Ecto neural progenitor cell (in vitro differentiated cells): ENCODE results near the gene RPA1.
"Not testable (repeated sequence)": the region's sequence is repeated elsewhere in the genome, so short reads cannot be mapped to it uniquely, and the experiment has no call there.

ENCODE experiments used
- DNase-seq: peaks from one replicate; pipeline ENCODE4 v3.0.0-alpha.2; 2018; ENCODE audit warnings: low spot score

RPA1 gene

DNA sequence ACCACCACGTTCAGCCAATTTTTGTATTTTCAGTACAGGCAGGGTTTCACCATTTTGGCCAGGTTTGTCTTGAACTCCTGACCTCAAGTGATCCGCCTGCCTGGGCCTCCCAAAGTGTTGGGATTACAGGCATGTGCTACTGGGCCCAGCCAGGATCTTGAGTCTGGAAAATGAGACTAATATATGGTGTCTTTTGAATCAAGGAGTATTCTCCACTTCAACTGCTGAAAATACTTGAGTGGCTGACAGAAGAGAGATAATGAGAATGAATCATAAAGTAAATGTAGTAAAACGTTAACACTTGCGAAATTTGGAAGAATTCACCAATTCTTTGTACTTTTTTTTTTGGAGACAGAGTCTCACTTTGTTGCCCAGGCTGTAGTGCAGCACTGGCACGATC is 16.7 kb upstream of the RPA1 start:
- DNase-seq = no peak

DNA sequence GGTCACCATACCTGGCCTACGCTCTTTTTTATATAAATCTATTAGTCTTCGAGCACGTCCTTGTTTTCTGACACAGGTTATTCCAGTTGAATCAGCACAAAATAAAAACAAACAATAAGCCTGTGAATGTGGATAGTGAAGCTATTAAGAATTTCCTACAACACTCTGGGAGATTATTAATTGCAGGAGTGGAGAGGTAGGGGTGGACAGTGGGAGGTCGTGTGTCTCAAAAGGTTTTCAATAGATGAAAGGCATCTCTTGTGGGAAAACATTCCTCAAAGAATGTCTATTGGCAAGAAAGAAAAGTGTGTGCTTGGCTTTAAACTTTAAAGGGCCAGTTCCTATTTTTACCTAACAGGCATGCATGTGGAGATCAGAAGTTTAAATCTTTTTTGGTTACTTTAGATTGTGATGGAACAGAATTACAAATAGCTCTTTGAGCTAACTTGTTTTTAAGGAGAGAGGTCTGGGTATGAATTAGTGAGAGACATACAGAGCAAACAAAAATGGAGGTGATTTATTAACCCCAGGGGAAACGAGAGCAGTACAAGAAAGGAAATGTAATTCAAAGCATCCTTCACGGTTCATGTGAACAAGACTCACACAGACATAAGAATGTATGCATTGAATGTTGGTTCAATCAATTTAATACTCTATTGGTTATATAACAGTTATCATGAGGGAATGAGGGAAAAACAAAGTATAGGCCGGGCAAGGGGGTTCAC is 9.1 kb upstream of the RPA1 start:
- no peak for DNase-seq

DNA sequence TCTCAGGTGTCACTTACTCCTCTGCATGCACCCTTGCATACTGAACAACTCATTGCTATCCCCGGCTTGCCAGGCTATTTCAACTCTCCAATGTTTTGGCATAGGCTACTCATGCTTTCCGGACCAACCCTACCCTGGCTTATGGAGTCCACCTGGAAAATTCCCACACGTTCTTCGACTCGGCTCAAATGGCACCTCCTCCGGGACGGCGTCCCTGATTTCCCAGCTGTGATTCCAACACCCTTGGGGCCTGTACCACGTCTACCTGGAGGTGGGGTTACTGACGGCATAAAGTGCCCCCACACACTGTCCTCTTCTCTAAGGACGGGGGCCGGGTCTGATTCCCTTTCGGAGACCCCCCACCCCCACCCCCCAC is 601 bp upstream of the RPA1 start:
- DNase-seq = no peak

DNA sequence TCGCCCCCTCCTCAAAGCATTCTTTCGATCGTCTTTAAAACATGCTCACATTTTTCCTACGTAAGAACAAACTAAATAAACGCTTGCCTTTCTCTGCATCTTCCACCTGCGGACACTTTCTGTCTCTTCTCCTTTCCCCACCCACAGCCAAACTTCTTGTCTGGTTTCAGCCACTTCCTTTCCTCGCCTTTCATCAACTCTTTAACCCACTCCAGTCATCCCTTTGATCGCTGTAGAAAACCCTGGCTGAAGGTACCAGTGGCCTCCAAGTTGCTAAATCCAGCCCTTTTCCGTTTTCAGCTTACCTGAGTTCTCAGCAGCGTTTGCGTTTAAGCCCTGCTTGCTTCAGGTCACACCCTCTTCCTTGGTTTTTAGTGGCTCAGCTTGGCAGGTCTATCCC is 483 bp downstream of the RPA1 start:
- peak; percentile 57 for DNase-seq

DNA sequence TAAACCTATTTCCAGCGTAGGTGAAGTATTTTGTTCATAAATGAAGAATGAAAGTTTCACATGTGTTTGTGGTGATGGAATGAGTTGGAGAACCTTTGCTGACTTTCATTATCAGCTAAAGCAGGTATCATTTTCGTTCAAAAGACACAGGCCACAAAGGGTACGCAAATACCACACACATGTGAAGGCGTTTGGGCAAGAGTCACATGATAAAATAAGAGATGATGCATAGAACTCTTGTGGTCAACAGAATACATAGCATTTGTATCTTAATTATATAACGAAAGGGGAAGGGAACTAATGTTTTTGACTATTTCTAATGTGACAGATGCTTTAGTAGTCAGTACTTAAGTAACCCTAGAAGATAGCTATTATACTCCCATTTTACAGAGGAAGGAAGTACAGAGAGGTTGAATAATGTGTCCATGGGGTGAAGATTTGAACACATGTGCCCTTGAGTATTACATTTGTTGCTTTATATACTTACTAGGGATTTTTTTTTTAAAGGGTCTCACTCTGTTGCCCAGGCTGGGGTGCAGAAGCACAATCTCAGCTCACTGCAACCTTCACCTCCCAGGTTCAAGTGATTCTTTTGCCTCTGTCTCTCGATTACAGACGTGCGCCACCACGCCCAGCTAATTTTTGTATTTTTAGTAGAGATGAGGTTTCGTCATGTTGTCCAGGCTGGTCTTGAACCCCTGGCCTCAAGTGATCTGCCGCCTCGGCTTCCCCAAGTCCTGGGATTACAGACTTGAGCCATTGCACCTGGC is 4.8 kb downstream of the RPA1 start:
- no peak for DNase-seq

DNA sequence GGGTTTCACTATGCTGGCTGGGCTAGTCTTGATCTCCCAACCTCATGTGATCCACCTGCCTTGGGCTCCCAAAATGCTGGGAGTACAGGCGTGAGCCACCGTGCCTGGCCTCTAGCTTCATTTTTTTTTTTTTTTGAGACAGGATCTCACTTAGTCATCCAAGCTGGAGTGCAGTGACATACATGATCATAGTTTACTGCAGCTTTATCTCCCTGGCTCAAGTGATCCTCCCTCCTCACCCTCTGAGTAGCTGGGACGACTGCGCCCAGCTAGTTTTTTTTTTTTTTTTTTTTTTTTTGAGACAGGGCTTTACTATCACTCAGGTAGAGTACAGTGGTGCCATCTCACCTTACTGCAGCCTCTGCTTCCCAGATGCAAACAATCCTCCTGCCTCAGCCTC is 9.7 kb downstream of the RPA1 start:
- DNase-seq = no peak

DNA sequence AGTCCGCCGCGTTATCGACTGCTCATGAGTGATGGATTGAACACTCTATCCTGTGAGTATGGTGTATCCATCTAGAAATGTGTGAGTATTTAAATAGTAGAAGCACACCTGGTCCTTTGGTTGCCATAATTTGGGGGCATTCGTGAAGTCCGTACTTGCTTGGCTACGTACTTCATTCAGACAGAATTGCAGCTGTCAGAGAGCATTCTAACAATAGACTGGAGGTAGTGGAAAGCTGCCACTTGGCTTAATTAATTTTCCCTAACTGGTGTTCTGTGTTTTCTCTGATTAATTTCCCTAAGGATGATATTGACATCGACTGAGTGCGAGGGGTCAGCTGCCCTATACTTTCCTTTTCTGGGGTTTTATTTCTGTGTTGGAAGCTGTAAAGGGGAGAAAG is 14.1 kb downstream of the RPA1 start:
- no peak for DNase-seq

DNA sequence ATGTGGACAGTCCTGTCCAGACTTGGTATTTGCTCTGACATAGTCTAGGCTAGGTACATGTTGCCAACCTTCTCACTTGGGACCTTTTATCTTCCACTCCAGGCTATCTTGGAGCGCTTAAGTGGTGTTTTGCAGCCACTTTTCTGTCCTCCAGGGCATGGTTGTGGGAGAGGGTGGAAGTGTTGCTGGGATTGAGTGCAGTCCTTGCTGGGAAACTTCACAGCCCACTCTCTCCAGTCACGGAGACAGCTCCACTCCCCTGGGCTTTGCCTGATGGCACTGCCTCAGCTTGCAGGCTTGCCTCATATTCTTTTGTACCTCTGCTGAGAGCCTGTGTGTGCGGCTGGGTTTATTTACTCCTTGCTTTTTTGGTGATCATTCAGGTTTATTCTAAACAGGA is 17.4 kb downstream of the RPA1 start:
- DNase-seq = no peak

DNA sequence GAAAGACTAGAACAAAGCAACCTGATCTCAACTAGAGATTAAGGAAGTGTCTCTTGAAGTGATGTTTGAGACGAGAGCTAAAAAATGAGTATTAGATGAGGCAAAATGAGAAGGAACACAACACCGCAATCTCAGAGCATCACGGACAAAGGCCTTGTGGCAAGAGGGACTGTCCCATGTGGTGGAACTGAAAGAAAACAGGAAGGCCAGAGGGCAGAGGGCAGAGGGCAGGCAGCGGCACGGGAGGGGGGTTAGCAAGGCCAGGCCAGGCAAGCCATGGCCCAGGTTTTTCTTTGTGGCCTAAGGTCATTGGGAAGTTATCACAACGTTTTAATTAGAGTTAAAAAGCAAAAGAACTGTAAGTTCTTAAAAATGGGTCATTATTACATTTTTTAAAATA is 22.5 kb downstream of the RPA1 start:
- no peak for DNase-seq

DNA sequence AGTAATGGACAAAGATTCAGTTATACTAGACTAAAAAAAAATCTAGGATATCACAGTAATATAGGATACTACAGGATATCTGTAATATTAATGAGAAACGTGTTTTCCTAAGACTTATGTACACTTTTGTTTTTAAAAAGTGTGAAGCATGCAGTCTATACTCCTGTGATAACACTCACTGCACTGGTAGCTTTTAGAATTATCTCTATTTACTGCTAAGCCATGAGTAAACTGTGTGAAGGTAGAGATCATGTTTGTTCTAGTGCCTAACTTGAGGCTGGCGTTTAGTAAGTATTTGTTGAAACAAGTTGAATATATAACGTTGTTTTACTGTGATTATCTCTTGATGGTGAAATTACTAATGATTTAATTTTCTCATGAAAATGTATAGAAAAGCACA is 23.9 kb downstream of the RPA1 start:
- DNase-seq = no peak

DNA sequence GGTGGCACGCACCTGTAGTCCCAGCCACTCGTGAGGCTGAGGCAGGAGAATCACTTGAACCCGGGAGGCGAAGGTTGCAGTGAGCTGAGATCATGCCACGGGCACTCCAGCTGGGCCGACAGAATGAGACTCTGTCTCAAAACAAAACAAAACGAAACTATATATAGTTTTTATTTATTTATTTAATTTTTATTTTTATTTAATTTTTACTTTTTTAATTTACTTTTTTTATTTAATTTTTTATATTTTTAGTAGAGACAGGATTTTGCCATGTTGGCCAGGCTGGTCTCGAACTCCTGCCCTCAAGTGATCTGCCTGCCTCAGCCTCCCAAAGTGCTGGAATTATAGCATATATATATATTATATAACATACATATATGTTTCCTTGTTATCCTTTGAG is 26.7 kb downstream of the RPA1 start:
- not testable (repeated sequence) for DNase-seq

DNA sequence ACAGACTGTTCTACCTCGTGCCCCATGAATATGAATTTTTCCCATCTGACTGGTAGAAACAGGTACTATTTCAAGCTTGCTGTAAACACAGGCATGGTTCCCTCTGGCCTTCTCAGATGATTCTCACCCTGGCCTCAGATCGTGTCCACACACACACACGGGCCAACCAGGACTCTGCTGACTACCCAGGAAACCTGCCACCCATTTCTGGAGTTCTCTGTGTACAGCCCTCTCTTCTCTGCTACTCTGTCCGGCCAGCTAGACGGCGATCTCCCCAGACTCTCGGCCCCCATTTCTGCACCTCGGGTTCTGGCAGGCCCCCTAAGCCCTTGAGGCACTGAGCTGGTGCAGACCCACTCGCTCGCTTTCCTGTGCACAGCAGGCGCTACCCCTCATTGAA is 31.2 kb downstream of the RPA1 start:
- no peak for DNase-seq

DNA sequence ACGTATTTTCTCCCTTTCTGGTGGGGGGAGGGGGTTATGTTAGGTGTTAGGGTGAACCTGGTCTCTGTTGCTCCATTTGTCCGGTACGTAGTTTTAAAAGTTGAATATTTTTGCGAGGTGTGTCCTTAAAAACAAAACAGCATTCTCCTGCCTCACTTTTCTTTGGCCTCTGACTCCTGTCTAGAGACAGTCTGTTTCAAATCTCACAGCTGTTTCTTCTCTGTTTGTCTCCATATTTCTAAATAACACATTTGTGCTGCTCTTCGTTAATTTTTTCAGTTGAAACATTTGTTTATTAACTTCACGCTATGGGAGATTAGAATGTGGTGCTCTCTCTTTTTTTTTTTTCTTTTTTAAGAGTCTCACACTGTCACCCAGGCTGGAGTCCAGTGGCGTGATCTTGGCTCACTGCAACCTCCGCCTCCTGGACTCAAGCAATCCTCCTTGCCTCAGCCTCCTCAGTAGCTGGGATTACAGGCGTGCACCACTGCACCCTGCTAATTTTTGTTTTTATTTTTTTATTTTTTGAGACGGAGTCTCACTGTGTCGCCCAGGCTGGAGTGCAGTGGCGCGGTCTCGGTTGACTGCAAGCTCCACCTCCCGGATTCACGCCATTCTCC is 31.7 kb downstream of the RPA1 start:
- no peak for DNase-seq

DNA sequence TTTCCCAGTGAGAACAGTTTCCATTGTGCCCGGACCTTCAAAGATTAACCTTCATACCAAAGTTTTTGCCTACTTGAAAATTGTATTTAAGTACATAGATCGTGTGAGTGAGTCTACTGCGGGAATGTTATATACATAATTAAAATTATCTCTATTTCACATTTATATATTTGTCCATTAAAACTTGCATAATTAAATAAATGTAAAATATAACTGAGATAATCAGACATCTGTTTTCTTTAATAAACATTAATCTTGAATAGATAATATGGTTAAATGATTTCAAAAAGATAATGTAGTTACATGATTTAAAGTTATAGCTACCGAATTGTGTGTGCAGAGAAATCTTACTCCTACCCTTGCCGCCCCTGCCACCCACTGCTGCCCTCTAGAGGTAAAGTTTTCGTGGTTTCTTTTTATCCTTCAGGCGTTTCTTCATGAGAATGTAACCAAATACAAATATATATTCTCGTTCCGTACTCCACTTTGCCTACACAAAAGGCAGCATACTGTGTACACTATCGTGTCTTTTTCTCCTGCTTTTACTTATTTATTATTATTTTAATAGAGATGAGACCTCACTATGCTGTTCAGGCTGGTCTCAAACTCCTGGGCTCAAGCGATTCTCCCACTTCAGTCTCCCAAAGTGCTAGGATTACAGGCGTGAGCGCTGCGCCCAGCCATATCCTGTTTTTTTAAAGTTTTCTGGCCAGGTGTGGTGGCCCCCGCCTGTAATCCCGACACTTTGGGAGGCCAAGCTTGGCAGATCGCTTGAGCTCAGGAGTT is 35.6 kb downstream of the RPA1 start:
- no peak for DNase-seq

DNA sequence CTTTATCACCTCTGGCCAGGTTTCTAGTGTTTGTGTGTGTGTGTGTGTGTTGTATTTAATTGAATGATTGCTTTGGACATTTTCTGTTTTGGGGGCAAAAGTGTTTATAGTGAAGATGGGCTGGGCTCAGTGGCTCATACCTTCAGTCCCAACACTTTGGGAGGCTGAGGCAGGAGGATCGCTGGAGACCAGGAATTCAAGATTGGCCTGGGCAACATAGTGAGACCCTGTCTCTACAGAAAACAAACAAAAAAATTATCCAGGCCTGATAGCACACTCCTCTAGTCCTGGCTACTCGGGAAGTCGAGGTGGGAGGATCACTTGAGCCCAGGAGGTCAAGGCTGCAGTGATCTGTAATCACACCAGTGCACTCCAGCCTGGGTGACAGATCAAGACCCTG is 37.5 kb downstream of the RPA1 start:
- no peak for DNase-seq

DNA sequence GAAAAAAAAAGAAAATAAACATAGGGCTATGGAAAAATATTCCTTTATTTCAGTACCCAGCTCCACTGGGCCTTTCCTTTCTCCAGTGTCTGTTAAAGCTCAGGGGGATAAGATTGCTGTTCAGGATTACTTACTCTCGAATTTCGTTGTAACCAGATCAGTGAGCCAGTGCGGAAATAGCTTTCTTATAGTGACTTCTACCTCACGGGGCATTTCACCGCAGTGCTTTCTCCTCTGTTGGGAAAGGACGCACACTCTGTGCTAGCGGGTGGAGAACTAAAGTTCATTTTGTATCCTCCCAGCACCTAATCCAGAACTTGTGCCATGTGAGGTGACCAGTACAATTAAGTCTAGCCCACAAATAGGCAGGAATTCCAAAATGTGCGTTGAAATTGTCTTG is 38.3 kb downstream of the RPA1 start:
- DNase-seq = no peak

DNA sequence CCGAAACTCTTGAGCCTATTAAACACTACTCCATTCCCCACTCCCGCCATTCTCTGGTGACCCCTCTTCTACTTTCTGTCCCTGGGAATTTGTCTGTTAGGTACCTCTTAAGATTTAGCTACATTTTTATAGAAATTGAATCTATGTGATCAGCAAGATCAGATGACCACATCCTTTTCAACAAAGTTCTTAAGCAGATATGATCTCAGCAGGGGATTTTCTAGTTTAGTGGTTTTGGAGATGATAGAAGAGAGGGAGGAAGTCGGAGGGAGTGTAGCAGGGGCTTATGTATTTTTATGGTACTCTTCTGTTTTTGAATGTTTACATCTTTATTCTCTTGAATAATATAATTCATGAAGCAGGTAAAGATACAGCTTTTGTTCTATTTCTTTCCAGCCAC is 40.8 kb downstream of the RPA1 start:
- no peak for DNase-seq

DNA sequence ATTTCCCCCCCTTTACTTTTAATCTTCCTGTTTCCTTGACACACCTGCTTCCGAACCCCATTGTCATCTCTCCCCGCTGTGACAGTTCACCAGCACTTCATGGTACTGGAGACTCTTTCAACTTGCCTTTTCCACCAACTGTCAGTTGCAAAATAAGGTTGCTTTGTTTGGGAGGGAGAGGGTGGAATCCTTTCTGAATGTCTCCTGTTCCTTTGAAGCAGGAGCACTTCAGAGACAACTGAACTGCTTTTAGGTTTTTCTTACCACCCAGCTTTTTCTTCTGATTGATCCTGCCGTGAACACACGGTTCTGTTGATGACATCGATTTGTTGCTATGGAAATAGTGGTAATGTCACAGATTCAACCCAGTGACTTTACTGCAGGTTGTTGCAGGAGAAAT is 42.0 kb downstream of the RPA1 start:
- DNase-seq = no peak

DNA sequence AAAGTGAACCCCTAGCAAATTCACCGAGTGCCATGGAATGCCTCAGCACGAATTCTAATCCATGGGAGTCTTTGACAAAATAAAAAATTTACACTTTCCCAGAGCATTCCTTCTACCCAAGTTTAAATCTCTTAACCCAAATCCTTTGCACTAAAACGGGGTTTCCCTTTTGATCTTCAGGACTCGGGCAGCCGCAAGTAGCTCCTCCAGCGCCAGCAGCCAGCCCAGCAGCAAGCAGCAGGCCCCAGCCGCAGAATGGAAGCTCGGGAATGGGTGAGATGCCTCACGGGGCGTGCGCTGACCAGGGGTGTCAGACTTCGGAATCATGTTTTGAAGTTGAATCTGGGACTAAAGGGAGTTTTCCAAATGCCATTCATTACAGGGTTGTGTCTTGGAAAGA is 42.4 kb downstream of the RPA1 start:
- DNase-seq = no peak

DNA sequence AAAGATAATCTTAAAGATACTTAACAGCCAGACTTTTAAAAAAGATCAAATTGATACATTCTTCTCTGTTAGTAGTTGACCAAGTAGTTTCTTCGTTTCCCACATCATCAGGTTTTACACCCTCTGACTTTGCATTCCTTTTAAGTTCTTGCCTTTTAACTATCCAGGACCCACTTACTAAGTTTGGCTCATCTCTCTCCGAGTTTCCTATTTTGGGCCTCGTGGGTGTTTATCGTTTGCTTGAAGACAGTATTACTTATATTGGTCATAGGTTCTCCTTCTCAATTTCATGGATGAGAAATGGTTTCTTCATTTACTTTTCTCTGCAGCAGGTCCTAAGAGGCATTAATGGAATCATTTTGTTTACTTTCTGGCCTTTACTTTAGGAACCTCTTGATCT is 43.2 kb downstream of the RPA1 start:
- no peak for DNase-seq

DNA sequence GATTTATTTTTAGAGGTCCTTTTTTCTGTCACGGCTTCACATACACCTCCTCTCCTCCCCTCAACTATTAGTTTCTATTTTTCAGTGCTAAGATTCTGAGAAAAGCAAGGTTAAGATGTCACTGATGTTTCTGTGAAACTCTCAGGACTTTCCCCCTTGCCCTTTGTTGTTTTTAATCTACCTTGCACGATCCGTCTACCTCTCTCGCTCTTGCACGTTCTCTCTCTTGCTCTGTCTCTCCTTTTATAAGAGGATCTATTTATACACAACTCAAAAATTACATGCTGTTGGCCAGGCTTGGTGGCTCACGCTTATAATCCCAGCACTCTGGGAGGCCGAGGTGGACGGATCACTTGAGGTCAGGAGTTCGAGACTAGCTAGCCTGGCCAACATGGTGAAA is 43.6 kb downstream of the RPA1 start:
- no peak for DNase-seq

DNA sequence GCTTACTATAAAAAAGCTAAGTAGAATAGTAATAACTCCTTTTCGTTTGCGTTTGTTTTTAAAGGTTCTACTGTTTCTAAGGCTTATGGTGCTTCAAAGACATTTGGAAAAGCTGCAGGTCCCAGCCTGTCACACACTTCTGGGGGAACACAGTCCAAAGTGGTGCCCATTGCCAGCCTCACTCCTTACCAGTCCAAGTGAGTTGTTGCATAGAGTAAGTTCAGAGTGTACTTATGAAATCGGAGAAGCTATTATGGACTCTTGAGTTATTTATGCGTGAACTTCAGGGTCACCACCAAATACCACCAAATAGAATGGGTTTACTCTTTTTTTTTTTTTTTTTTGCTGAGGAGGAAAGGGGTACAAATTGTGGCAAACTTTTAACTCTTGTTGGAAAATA is 45.8 kb downstream of the RPA1 start:
- no peak for DNase-seq
